OCI-LY1 (cell line): ENCODE measurements around the gene TRIOBP.

Source experiments
- H2AFZ ChIP-seq: fragments of 200-600 bp; sonication (generic), shearing (Covaris generic); 2 replicates; pipeline ENCODE4 v1.6.0; 2014; ENCODE audit warnings: antibody characterized with exemption, mild to moderate bottlenecking, low read length
- H3F3A ChIP-seq: fragments of 200-600 bp; sonication (generic), shearing (Covaris generic); 2 replicates; pipeline ENCODE4 v1.6.0; 2014; ENCODE audit warnings: mild to moderate bottlenecking, antibody characterized with exemption, low read length, moderate library complexity; ENCODE audit not compliant: insufficient read depth
- H3K27ac ChIP-seq: fragments of 200-600 bp; sonication (generic); 2 replicates; pipeline ENCODE4 v1.5.1; 2014; ENCODE audit warnings: low read length, mixed run types, mild to moderate bottlenecking, low read depth; ENCODE audit not compliant: poor library complexity, severe bottlenecking
- H3K27me3 ChIP-seq: fragments of 200-600 bp; sonication (generic); 2 replicates; pipeline ENCODE4 v1.6.0; 2014; ENCODE audit warnings: antibody characterized with exemption, mild to moderate bottlenecking, low read length, moderate library complexity; ENCODE audit not compliant: insufficient read depth
- H3K36me3 ChIP-seq: fragments of 200-600 bp; sonication (generic); 2 replicates; pipeline ENCODE4 v1.6.1; 2014; ENCODE audit warnings: mild to moderate bottlenecking, antibody characterized with exemption, low read length, moderate library complexity, mixed read lengths; ENCODE audit not compliant: insufficient read depth
- H3K4me1 ChIP-seq: fragments of 200-600 bp; sonication (generic); 2 replicates; pipeline ENCODE4 v1.5.1; 2014; ENCODE audit warnings: mild to moderate bottlenecking, low read length, moderate library complexity; ENCODE audit not compliant: insufficient read depth, severe bottlenecking
- H3K4me2 ChIP-seq: fragments of 200-600 bp; sonication (generic), shearing (Covaris generic); 2 replicates; pipeline ENCODE4 v1.6.1; 2014; ENCODE audit warnings: low read length
- H3K4me3 ChIP-seq: fragments of 200-600 bp; sonication (generic); 2 replicates; pipeline ENCODE4 v1.5.1; 2014; ENCODE audit warnings: low read length, low read depth, mild to moderate bottlenecking, mixed read lengths; ENCODE audit not compliant: poor library complexity, severe bottlenecking
- H3K79me2 ChIP-seq: fragments of 200-600 bp; shearing (Covaris generic); 2 replicates; pipeline ENCODE4 v1.6.1; 2016; ENCODE audit warnings: mixed run types, low read length, mixed read lengths; ENCODE audit not compliant: insufficient read depth
- H3K9ac ChIP-seq: fragments of 200-600 bp; sonication (generic), shearing (Covaris generic); 2 replicates; pipeline ENCODE4 v1.6.1; 2014; ENCODE audit warnings: mild to moderate bottlenecking, low read length, mixed read lengths
- H3K9me2 ChIP-seq: fragments of 200-600 bp; sonication (generic), shearing (Covaris generic); 2 replicates; pipeline ENCODE4 v1.6.1; 2014; ENCODE audit warnings: low read depth, mild to moderate bottlenecking, low read length, mixed read lengths
- H3K9me3 ChIP-seq: fragments of 200-600 bp; shearing (Covaris generic); 2 replicates; pipeline ENCODE4 v1.6.1; 2014; ENCODE audit warnings: low read length, mixed read lengths
- H4K20me1 ChIP-seq: fragments of 200-600 bp; sonication (generic), shearing (Covaris generic); 2 replicates; pipeline ENCODE4 v1.6.0; 2016; ENCODE audit warnings: mild to moderate bottlenecking, low read length; ENCODE audit not compliant: insufficient read depth
- CTCF ChIP-seq: fragments of 200-600 bp; sonication (generic), shearing (Covaris generic); IDR thresholded peaks from 2 replicates; pipeline ENCODE4 v1.5.1; 2017; ENCODE audit warnings: mild to moderate bottlenecking, antibody characterized with exemption, low read length, moderate library complexity, mixed read lengths
- EZH2 ChIP-seq: fragments of 200-600 bp; sonication (generic), shearing (Covaris generic); IDR thresholded peaks from 2 replicates; pipeline ENCODE4 v1.8.0; 2017; ENCODE audit warnings: borderline replicate concordance, mixed run types, mild to moderate bottlenecking, antibody characterized with exemption, low read length, moderate library complexity, mixed read lengths

TRIOBP gene

GRCh38 chr22:37669586-37669985, 27.3 kb upstream of the TRIOBP start:
- H3K9ac ChIP-seq = no peak overlapping the region
- H4K20me1 ChIP-seq = no peaks in the 10 kb centered on the region
- H3K4me2 ChIP-seq = no peak overlapping the region
- H2AFZ ChIP-seq = no peak overlapping the region
- H3F3A ChIP-seq = no peaks in the 10 kb centered on the region
- H3K9me2 ChIP-seq = no peaks in the 10 kb centered on the region
- H3K4me1 ChIP-seq = no peaks in the 10 kb centered on the region
- no peaks in the 10 kb centered on the region for H3K27me3 ChIP-seq
- no peak overlapping the region for H3K4me3 ChIP-seq
- TF ChIP-seq EZH2 (no peak), CTCF (no peak)
- no peak overlapping the region for H3K27ac ChIP-seq
- peaks cover 4% of the 10 kb centered on the region for H3K79me2 ChIP-seq
- H3K9me3 ChIP-seq = no peaks in the 10 kb centered on the region
- peaks cover 42% of the 10 kb centered on the region for H3K36me3 ChIP-seq

- Histone ChIP-seq H3K79me2 (no peaks in the 10 kb centered on the region), H3K9me3 (no peaks in the 10 kb centered on the region), H3K4me1 (peaks cover 26% of the 10 kb centered on the region), H3K36me3 (peaks cover 14% of the 10 kb centered on the region), H3K4me2 (no peak overlapping the region), H3K4me3 (no peak overlapping the region), H3K9ac (no peak overlapping the region), H3F3A (no peaks in the 10 kb centered on the region), H3K9me2 (no peaks in the 10 kb centered on the region), H3K27ac (peak overlapping the region; percentile 55), H2AFZ (no peak overlapping the region), H3K27me3 (no peaks in the 10 kb centered on the region), H4K20me1 (no peaks in the 10 kb centered on the region)
- no peak for TF ChIP-seq EZH2
- TF ChIP-seq CTCF = peak; percentile 20; the same call in 1 of the 2 replicates
Measured at GRCh38 chr22:37672206-37672919, 24.5 kb upstream of the TRIOBP start.

- Histone ChIP-seq H3K4me2 (no peak overlapping the region), H4K20me1 (no peaks in the 10 kb centered on the region)
- TF ChIP-seq CTCF (no peak), EZH2 (no peak)
Measured at GRCh38 chr22:37672920-37673455, 23.9 kb upstream of the TRIOBP start.

More at GRCh38 chr22:37672920-37673455, 23.9 kb upstream of the TRIOBP start:
- H3K9me2 ChIP-seq = no peaks in the 10 kb centered on the region
- no peak overlapping the region for H3K4me3 ChIP-seq
- no peak overlapping the region for H2AFZ ChIP-seq
- no peaks in the 10 kb centered on the region for H3K27me3 ChIP-seq
- H3K27ac ChIP-seq = peak overlapping the region; percentile 55
- no peak overlapping the region for H3K9ac ChIP-seq
- H3K79me2 ChIP-seq = no peaks in the 10 kb centered on the region
- peaks cover 8% of the 10 kb centered on the region; the same call in 1 of the 2 replicates for H3K36me3 ChIP-seq
- no peaks in the 10 kb centered on the region for H3K9me3 ChIP-seq
- peaks cover 32% of the 10 kb centered on the region for H3K4me1 ChIP-seq
- no peaks in the 10 kb centered on the region for H3F3A ChIP-seq
